Activated CD4-positive, CD25-positive, alpha-beta regulatory T cell treated with anti-CD3 and anti-CD28 coated beads, Interleukin-2, amount 50 U/mL, for 16 hours (primary cell): ENCODE results near the gene CDC37.

Experiments used
- DNase-seq: peaks from one replicate; pipeline ENCODE4 v3.0.0-alpha.2; 2020; ENCODE audit warnings: low read depth, low spot score

The CDC37 gene

DNA sequence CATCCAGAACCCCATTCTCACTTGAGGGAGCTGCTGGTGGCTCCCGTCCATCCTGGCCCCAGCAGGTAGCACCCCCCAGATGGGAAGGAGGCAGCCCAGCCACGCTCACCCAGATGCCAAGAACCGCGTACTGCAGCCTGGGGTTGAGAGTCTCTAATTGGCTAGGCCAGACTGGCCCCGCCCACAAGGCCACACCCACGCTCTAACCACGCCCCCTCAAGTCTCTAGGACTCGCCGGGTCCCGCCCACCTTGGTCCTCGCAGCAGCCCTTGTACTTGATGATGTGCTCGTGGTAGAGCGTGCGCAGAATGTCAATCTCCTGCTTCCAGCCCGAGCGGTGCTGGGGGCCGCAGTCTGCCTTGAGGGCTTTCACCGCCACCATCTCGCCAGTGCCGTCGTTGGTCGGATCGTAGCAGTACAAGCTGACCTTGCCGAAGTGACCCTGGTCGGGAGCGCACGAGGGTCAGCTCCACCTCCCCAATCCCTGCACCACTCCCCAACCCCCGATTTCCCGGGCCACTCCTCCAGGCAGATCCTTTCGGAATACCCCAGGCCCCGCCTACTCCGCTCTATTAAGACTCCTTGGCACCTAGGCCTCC lies 49.5 kb downstream of the CDC37 start:
- no peak for DNase-seq

GRCh38 chr19:10352764-10353671 lies 50.3 kb downstream of the CDC37 start:
- no peak for DNase-seq

- DNase-seq, result no peak
Measured at GRCh38 chr19:10346509-10346908, 56.8 kb downstream of the CDC37 start.

DNA sequence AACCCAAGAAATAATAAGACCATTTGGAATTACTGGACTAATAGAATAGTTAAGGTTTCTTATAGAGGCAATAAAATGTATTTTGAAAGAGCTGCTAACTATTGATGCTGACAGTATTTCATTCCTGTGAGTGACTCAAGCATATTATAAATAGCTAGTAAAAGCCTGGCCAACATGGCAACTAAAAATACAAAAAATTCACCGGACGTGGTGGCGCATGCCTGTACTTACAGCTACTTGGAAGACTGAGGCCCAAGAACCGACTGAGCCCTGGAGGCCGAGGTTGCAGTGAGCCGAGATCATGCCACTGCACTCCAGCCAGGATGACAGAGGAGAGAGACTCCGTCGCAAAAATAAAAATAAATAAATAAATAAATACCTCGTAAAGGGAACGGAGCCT lies 58.6 kb downstream of the CDC37 start:
- DNase-seq, result no peak

DNA sequence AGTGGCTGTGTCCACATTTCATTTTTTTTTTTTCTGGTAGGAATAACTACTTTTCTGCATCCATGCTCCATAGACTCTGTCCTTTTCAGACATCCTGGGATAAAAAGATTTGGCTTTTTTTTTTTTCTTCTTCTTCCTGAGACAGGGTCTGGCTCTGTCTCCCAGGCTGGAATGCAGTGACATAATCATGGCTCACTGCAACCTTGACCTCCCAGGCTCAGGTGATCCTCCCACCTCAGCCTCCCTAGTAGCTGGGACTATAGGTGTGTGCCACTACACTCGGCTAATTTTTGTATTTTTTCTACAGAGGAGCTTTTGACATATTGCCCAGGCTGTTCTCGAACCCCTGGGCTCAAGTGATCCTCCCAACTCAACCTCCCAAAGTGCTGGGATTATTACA lies 59.8 kb downstream of the CDC37 start:
- no peak for DNase-seq
